CD4-positive, CD25-positive, alpha-beta regulatory T cell (primary cell): ENCODE data around the gene ESR1. TPM values are rescaled to one million over a fixed set of nuclear protein-coding genes. Genes with fewer than 3 reads are reported as not detected.

Source experiments
- ATAC-seq, 2 donors: fragments of 150-1000 bp; cut with Tn5 transposase; one replicate each; pipeline ENCODE4 v1.10.0; 2021; ENCODE audit warnings: low read depth in 2 of 2, moderate number of reproducible peaks in 2 of 2, moderate library complexity in 1 of 2
- DNase-seq, 3 donors: peaks; one replicate each; pipeline versions ENCODE4 v3.0.0 to v3.0.0-alpha.2; 2012 to 2022; ENCODE audit warnings: mixed read lengths in 1 of 3
- H3K27ac ChIP-seq: one replicate; pipeline ENCODE4 v1.7.0; 2013; ENCODE audit warnings: mild to moderate bottlenecking, low read length; ENCODE audit not compliant: insufficient read depth, poor library complexity, severe bottlenecking
- H3K27me3 ChIP-seq: one replicate; pipeline ENCODE4 v1.7.0; 2013; ENCODE audit warnings: low read length; ENCODE audit not compliant: control insufficient read depth, insufficient read depth
- H3K36me3 ChIP-seq: one replicate; pipeline ENCODE4 v1.7.0; 2013; ENCODE audit warnings: mild to moderate bottlenecking, low read length, moderate library complexity; ENCODE audit not compliant: control insufficient read depth, insufficient read depth
- H3K4me1 ChIP-seq: 2 replicates; pipeline ENCODE4 v1.7.0; 2013; ENCODE audit warnings: mild to moderate bottlenecking, low read length; ENCODE audit not compliant: insufficient read depth, control insufficient read depth, poor library complexity, severe bottlenecking
- H3K4me3 ChIP-seq: one replicate; pipeline ENCODE4 v1.7.0; 2013; ENCODE audit warnings: low read depth, mild to moderate bottlenecking, low read length, moderate library complexity
- H3K9me3 ChIP-seq, 2 experiments: 1 replicate in 1 of 2; 2 replicates in 1 of 2; pipeline ENCODE4 v1.7.0; 2013; ENCODE audit warnings: low read length in 2 of 2, mild to moderate bottlenecking in 1 of 2, moderate library complexity in 1 of 2; ENCODE audit not compliant: control insufficient read depth in 2 of 2
- H3K27ac Mint-ChIP-seq, 3 donors: one replicate each; pipeline ENCODE4 v1.8.0; 2020 to 2022; ENCODE audit warnings: mild to moderate bottlenecking in 3 of 3, mixed read lengths in 3 of 3, moderate library complexity in 2 of 3
- H3K27me3 Mint-ChIP-seq: one replicate; pipeline ENCODE4 v1.8.0; 2022; ENCODE audit warnings: mild to moderate bottlenecking, mixed read lengths
- H3K36me3 Mint-ChIP-seq: one replicate; pipeline ENCODE4 v1.8.0; 2020; ENCODE audit warnings: mixed read lengths
- H3K4me1 Mint-ChIP-seq, 4 donors: one replicate each; pipeline ENCODE4 v1.8.0; 2020 to 2022; ENCODE audit warnings: mixed read lengths in 4 of 4, mild to moderate bottlenecking in 1 of 4
- H3K4me3 Mint-ChIP-seq, 4 donors: one replicate each; pipeline ENCODE4 v1.8.0; 2020 to 2022; ENCODE audit warnings: mild to moderate bottlenecking in 4 of 4, mixed read lengths in 4 of 4, moderate library complexity in 3 of 4
- H3K9me3 Mint-ChIP-seq, 7 donors: one replicate each; pipeline ENCODE4 v1.8.0; 2020 to 2022; ENCODE audit warnings: mixed read lengths in 7 of 7, mild to moderate bottlenecking in 3 of 7, moderate library complexity in 2 of 7
- polyA plus RNA-seq, 4 donors: library from polyadenylated mRNA; unstranded; fragments of 300-500 nt; fragmentation: Illumina TruSeq; gene quantifications; one replicate each; pipeline ENCODE4 v1.2.3, GENCODE V29; 2021
- total RNA-seq: library from RNA; stranded (reverse); gene quantifications from one replicate; pipeline ENCODE4 v1.2.3, GENCODE V29; 2022

ESR1 gene
- total and polyA plus RNA-seq, 5 donors from 2014 or later, result 0.18 to 4.7 (median 0.68) TPM

DNA sequence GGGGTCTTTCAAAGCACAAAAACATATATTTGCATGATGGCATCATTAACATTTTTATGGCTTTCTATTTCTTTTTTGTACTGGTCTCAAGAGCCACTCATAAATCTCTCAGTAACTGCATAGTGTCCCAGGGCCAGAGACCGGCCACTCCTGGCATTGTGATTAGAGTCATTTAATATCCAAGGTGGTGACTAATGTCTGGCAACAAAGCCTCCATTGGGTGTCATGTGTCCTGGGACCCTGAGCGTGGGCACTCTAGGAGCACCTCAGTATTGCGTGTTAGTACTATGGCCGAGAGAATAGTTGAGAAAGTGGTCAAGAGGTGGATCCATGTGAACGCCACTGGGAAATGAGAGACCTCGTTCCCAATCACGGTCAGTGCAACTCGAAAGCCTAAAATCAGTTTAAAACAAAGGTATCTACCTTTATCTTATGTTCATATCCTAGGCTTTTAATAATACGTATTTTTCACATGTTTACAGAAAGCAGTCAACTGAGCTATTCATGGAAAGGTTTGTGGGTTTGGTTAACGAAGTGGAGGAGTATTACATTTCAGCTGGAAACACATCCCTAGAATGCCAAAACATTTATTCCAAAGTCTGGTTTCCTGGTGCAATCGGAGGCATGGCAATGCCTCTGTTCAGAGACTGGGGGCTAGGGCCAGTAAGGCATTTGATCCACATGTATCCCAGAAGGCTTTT lies 2.7 kb upstream of the ESR1 start:
- Histone ChIP-seq H3K4me1 (peaks cover 9% of the 10 kb centered on the region), H3K36me3 (no peaks in the 10 kb centered on the region), H3K27me3 (peaks cover 11% of the 10 kb centered on the region), H3K27ac (no peak overlapping the region), H3K9me3 (no peaks in the 10 kb centered on the region), H3K4me3 (no peak overlapping the region)
- Mint-ChIP-seq H3K4me3 (no peak overlapping the region), H3K27me3 (peaks cover 53% of the 10 kb centered on the region), H3K27ac (no peak overlapping the region), H3K4me1 (peaks cover 0 to 13% (median 9%) of the 10 kb centered on the region in 4 donors), H3K36me3 (peaks cover 3% of the 10 kb centered on the region), H3K9me3 (peaks cover 0 to 3% (median 0%) of the 10 kb centered on the region in 7 donors)
- DNase-seq (no peak), ATAC-seq (no peak)

DNA sequence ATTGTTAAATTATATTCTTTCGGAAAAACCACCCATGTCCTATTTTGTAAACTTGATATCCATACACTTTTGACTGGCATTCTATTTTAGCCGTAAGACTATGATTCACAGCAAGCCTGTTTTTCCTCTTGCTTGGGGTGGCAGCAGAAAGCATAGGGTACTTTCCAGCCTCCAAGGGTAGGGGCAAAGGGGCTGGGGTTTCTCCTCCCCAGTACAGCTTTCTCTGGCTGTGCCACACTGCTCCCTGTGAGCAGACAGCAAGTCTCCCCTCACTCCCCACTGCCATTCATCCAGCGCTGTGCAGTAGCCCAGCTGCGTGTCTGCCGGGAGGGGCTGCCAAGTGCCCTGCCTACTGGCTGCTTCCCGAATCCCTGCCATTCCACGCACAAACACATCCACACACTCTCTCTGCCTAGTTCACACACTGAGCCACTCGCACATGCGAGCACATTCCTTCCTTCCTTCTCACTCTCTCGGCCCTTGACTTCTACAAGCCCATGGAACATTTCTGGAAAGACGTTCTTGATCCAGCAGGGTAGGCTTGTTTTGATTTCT lies 2.1 kb upstream of the ESR1 start:
- Histone ChIP-seq H3K27me3 (peaks cover 11% of the 10 kb centered on the region), H3K9me3 (no peaks in the 10 kb centered on the region), H3K4me1 (peaks cover 9% of the 10 kb centered on the region), H3K36me3 (no peaks in the 10 kb centered on the region), H3K27ac (no peak overlapping the region), H3K4me3 (no peak overlapping the region)
- Mint-ChIP-seq H3K36me3 (peaks cover 3% of the 10 kb centered on the region), H3K27ac (no peak overlapping the region), H3K9me3 (peaks cover 0 to 3% (median 0%) of the 10 kb centered on the region in 7 donors), H3K4me3 (no peak overlapping the region), H3K27me3 (peaks cover 55% of the 10 kb centered on the region), H3K4me1 (peaks cover 0 to 13% (median 9%) of the 10 kb centered on the region in 4 donors)
- no peak for DNase-seq
- ATAC-seq, result no peak

DNA sequence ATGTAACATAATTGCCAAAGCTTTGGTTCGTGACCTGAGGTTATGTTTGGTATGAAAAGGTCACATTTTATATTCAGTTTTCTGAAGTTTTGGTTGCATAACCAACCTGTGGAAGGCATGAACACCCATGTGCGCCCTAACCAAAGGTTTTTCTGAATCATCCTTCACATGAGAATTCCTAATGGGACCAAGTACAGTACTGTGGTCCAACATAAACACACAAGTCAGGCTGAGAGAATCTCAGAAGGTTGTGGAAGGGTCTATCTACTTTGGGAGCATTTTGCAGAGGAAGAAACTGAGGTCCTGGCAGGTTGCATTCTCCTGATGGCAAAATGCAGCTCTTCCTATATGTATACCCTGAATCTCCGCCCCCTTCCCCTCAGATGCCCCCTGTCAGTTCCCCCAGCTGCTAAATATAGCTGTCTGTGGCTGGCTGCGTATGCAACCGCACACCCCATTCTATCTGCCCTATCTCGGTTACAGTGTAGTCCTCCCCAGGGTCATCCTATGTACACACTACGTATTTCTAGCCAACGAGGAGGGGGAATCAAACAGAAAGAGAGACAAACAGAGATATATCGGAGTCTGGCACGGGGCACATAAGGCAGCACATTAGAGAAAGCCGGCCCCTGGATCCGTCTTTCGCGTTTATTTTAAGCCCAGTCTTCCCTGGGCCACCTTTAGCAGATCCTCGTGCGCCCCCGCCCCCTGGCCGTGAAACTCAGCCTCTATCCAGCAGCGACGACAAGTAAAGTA lies 547 bp upstream of the ESR1 start:
- ATAC-seq (peak in 1 of 2 donors; percentile 16), DNase-seq (no peak)
- Mint-ChIP-seq H3K27me3 (peaks cover 62% of the 10 kb centered on the region), H3K27ac (no peak overlapping the region), H3K4me3 (peak overlapping the region in 2 of 4 donors; percentile 51 to 67), H3K9me3 (peaks cover 0 to 3% (median 0%) of the 10 kb centered on the region in 7 donors), H3K4me1 (peaks cover 0 to 13% (median 9%) of the 10 kb centered on the region in 4 donors), H3K36me3 (peaks cover 3% of the 10 kb centered on the region)
- H3K4me1 ChIP-seq, result peaks cover 9% of the 10 kb centered on the region
- H3K36me3 ChIP-seq, result no peaks in the 10 kb centered on the region
- no peak overlapping the region for H3K4me3 ChIP-seq
- H3K27me3 ChIP-seq, result peaks cover 11% of the 10 kb centered on the region
- no peaks in the 10 kb centered on the region for H3K9me3 ChIP-seq
- H3K27ac ChIP-seq, result no peak overlapping the region

DNA sequence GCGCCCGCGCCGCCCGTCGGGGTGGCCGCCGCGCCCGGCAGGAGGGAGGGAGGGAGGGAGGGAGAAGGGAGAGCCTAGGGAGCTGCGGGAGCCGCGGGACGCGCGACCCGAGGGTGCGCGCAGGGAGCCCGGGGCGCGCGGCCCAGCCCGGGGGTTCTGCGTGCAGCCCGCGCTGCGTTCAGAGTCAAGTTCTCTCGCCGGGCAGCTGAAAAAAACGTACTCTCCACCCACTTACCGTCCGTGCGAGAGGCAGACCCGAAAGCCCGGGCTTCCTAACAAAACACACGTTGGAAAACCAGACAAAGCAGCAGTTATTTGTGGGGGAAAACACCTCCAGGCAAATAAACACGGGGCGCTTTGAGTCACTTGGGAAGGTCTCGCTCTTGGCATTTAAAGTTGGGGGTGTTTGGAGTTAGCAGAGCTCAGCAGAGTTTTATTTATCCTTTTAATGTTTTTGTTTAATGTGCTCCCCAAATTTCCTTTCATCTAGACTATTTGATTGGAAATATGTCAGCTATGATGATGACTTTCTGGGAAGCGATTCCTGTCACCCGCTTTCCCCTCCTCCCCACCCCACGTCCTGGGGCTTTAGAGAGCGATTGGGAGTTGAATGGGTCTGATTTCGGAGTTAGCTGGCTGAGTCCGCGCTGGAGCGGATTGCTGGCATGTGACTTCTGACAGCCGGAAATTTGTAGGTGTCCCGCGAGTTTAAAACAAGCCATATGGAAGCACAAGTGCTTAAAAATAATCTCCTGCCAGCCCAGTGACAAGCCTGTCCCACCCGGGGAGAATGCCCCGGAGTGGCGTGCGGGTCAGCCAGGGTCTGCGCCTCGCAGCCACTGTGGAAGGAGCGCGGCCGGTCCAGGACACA lies 1.1 kb downstream of the ESR1 start:
- DNase-seq, result no peak
- no peak for ATAC-seq
- H3K9me3 ChIP-seq, result no peaks in the 10 kb centered on the region
- Mint-ChIP-seq H3K27me3 (peaks cover 62% of the 10 kb centered on the region), H3K4me3 (peak overlapping the region in 3 of 4 donors; percentile 26 to 61 (median 55)), H3K27ac (no peak overlapping the region), H3K9me3 (peaks cover 0 to 3% (median 0%) of the 10 kb centered on the region in 7 donors), H3K4me1 (peaks cover 0 to 13% (median 9%) of the 10 kb centered on the region in 4 donors), H3K36me3 (peaks cover 3% of the 10 kb centered on the region)
- H3K27me3 ChIP-seq, result peaks cover 11% of the 10 kb centered on the region
- H3K36me3 ChIP-seq, result no peaks in the 10 kb centered on the region
- H3K4me3 ChIP-seq, result no peak overlapping the region
- H3K4me1 ChIP-seq, result peaks cover 9% of the 10 kb centered on the region
- H3K27ac ChIP-seq, result no peak overlapping the region

DNA sequence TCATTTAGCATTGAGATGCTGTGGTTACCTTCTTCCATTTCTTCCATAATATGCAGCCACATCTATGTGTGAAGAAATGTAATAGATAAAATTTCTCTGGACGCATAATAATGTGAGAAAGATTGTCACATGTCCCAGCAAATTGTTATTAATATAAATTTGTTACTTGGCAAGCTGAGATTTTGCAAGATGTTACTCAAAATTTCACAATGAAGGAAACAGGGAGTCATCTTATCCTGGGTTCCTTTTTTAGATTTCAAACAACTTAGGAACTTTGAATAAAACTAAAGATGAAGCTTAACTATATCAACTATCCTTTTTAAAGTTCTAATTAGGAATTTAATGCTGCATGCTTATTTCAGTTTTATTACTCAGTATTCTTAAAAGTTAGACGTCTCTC lies 3.6 kb downstream of the ESR1 start:
- Mint-ChIP-seq H3K27me3 (peaks cover 60% of the 10 kb centered on the region), H3K36me3 (peaks cover 3% of the 10 kb centered on the region), H3K4me1 (peaks cover 0 to 13% (median 9%) of the 10 kb centered on the region in 4 donors), H3K27ac (no peak overlapping the region), H3K9me3 (peaks cover 0 to 3% (median 0%) of the 10 kb centered on the region in 7 donors), H3K4me3 (no peak overlapping the region)
- no peak for DNase-seq
- Histone ChIP-seq H3K9me3 (no peaks in the 10 kb centered on the region), H3K27ac (no peak overlapping the region), H3K27me3 (peaks cover 16% of the 10 kb centered on the region), H3K4me1 (peaks cover 9% of the 10 kb centered on the region), H3K4me3 (no peak overlapping the region), H3K36me3 (no peaks in the 10 kb centered on the region)
- no peak for ATAC-seq

DNA sequence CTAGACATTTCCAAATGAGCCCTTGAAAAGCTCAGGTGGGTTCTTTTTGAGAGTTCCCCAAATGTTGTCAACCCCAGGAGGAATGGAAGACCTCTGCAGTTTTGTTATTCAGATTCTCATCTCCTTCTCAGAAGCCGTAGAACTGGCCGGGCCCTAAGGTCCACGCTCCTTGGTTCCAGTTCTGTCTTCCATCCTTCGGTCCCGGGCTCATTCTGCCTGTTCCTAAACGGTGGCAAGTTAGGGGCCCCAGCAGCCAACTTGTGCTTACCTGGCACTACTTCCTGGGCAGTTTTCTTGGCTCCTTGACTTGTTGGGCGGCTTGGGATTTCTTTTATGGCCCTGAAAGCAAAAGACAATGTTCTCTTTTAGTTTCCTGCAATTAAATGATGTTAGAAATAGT lies 6.4 kb downstream of the ESR1 start:
- DNase-seq (no peak), ATAC-seq (no peak)
- Mint-ChIP-seq H3K9me3 (peaks cover 0 to 2% (median 0%) of the 10 kb centered on the region in 7 donors), H3K27me3 (peaks cover 41% of the 10 kb centered on the region), H3K4me3 (no peak overlapping the region), H3K36me3 (peaks cover 3% of the 10 kb centered on the region), H3K27ac (no peak overlapping the region), H3K4me1 (peaks cover 0 to 2% (median 0%) of the 10 kb centered on the region in 4 donors)
- H3K27me3 ChIP-seq, result peaks cover 10% of the 10 kb centered on the region
- no peaks in the 10 kb centered on the region for H3K36me3 ChIP-seq
- no peaks in the 10 kb centered on the region for H3K4me1 ChIP-seq
- no peaks in the 10 kb centered on the region for H3K9me3 ChIP-seq
- no peak overlapping the region for H3K27ac ChIP-seq
- no peak overlapping the region for H3K4me3 ChIP-seq

DNA sequence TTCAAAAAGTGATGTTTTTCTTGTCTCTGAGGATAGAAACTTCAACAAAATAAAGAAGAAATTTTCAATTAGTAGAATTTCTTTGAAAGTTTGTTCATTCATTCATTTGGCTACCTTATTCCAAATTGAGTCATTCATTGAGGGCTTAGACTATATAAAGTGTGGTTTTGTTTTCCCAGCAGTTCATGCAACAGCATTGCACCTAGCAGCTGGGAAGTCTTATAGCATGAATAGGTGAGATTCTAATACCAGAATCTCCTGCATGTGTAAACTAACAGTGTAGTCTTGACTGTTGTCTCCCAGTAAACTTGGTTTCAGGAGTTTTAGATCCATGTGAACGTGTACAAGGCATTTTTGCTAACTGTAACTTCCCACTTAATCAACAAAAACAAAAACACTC lies 7.1 kb downstream of the ESR1 start:
- Histone ChIP-seq H3K27ac (no peak overlapping the region), H3K9me3 (no peaks in the 10 kb centered on the region), H3K27me3 (peaks cover 6% of the 10 kb centered on the region), H3K4me3 (no peak overlapping the region), H3K4me1 (no peaks in the 10 kb centered on the region), H3K36me3 (no peaks in the 10 kb centered on the region)
- Mint-ChIP-seq H3K27ac (no peak overlapping the region), H3K4me3 (no peak overlapping the region), H3K27me3 (peaks cover 34% of the 10 kb centered on the region), H3K9me3 (peaks cover 0 to 2% (median 0%) of the 10 kb centered on the region in 7 donors), H3K36me3 (no peaks in the 10 kb centered on the region), H3K4me1 (no peaks in the 10 kb centered on the region)
- no peak for DNase-seq
- ATAC-seq, result no peak
